Measurements from ENCODE around the gene FGF21. TPM values are rescaled to one million over a fixed set of nuclear protein-coding genes. Genes with fewer than 3 reads are reported as not detected.

The FGF21 gene
- total RNA-seq, 1 donor from 2014 or later: not detected

DNA sequence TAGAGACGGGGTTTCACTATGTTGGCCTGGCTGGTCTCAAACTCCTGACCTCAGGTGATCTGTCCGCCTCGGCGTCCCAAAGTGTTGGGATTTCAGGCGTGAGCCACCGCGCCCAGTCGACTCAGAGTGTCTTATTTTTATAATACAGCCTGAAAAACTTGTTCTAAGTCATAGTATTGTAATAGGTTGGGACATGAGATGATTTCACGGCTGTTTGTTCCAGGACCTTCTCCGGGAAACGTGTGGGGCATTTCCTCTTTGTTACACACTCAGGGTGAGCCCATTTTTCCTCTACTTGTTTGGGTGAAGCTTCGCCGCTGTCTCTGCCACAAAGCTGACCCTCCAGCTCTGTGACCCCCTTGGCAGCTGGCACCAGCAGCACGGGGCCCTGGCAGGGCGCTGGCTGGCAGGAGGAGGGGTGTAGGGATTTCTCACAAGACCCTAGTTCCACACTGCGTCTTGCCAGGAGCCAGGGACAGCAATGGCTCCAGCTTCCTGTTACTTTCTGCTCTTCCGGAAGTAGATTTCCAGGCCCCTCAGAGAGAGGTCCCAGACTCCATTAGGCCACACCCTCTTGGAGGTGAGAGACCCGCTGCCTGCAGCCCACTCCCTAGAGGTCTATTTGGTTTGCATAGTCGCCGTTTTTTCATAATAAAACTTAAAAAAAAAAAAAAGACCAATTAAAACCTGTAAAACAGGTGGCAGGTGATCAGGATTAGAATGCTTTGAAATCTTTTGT, 15.6 kb downstream of the FGF21 start:
- H3K36me3 Mint-ChIP-seq (ENCODE audit: low read depth): no peaks in the 10 kb centered on the region
- peaks cover 25% of the 10 kb centered on the region for H3K27me3 Mint-ChIP-seq (ENCODE audit: low read depth)
- H3K4me1 Mint-ChIP-seq: no peaks in the 10 kb centered on the region
- H3K9me3 Mint-ChIP-seq: no peaks in the 10 kb centered on the region
- TF ChIP-seq, protein P1, sequence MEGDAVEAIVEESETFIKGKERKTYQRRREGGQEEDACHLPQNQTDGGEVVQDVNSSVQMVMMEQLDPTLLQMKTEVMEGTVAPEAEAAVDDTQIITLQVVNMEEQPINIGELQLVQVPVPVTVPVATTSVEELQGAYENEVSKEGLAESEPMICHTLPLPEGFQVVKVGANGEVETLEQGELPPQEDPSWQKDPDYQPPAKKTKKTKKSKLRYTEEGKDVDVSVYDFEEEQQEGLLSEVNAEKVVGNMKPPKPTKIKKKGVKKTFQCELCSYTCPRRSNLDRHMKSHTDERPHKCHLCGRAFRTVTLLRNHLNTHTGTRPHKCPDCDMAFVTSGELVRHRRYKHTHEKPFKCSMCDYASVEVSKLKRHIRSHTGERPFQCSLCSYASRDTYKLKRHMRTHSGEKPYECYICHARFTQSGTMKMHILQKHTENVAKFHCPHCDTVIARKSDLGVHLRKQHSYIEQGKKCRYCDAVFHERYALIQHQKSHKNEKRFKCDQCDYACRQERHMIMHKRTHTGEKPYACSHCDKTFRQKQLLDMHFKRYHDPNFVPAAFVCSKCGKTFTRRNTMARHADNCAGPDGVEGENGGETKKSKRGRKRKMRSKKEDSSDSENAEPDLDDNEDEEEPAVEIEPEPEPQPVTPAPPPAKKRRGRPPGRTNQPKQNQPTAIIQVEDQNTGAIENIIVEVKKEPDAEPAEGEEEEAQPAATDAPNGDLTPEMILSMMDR (conservative IDR thresholded peaks at IDR 0.05): no peak
- H3K4me3 Mint-ChIP-seq: no peak overlapping the region
- no peak for DNase-seq (ENCODE audit: low read depth, low spot score)
- no peak overlapping the region for H3K27ac Mint-ChIP-seq (ENCODE audit: unreplicated experiment)

DNA sequence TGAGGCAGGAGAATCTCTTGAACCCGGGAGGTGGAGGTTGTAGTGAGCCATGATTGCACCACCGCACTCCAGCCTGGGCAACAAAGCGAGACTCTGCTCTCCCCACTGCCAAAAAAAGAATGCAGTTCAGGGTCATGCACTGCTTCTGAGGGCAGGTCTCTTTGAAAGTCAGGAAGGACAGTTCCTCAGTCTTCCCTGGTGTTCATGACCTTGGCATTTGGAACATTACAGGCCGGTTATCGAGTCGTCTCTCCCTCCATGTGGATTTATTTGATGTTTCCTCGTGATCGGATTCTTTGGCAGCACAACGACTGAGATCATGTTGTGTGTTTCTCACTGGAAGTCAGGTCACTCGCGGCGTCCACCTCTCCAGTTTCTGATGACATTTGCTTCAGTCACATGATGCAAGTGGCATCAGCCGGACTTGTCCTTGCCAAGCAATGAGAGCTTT, 17.2 kb downstream of the FGF21 start:
- Mint-ChIP-seq H3K4me1 (no peaks in the 10 kb centered on the region), H3K4me3 (no peak overlapping the region), H3K36me3 (ENCODE audit: low read depth) (no peaks in the 10 kb centered on the region), H3K27me3 (ENCODE audit: low read depth) (peaks cover 17% of the 10 kb centered on the region), H3K9me3 (no peaks in the 10 kb centered on the region), H3K27ac (ENCODE audit: unreplicated experiment) (no peak overlapping the region)
- TF ChIP-seq, protein P1 (conservative IDR thresholded peaks at IDR 0.05): no peak
- DNase-seq (ENCODE audit: low read depth, low spot score): no peak

DNA sequence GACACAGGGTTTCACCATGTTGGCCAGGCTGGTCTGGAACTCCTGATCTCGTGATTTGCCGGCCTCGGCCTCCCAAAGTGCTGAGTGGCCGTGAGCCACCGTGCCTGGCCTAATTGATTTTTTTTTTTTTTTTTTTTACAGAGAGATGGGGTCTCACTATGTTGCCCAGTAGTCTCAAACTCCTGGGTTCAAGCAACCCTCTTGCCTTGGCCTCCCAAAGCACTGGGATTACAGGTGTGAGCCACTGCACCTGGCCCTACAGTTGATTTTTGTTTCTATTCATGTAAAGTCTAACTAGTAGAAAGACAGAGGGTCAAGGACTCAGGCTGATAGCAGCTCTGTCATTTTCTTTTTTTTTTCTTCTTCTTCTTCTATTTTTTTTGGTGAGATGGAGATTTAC, 21.8 kb downstream of the FGF21 start:
- H3K27ac Mint-ChIP-seq (ENCODE audit: unreplicated experiment): no peak overlapping the region
- H3K4me3 Mint-ChIP-seq: no peak overlapping the region
- H3K4me1 Mint-ChIP-seq: peaks cover 6% of the 10 kb centered on the region
- TF ChIP-seq, protein P1 (conservative IDR thresholded peaks at IDR 0.05): no peak
- H3K9me3 Mint-ChIP-seq: no peaks in the 10 kb centered on the region
- no peaks in the 10 kb centered on the region for H3K27me3 Mint-ChIP-seq (ENCODE audit: low read depth)
- no peaks in the 10 kb centered on the region for H3K36me3 Mint-ChIP-seq (ENCODE audit: low read depth)
- DNase-seq (ENCODE audit: low read depth, low spot score): no peak

DNA sequence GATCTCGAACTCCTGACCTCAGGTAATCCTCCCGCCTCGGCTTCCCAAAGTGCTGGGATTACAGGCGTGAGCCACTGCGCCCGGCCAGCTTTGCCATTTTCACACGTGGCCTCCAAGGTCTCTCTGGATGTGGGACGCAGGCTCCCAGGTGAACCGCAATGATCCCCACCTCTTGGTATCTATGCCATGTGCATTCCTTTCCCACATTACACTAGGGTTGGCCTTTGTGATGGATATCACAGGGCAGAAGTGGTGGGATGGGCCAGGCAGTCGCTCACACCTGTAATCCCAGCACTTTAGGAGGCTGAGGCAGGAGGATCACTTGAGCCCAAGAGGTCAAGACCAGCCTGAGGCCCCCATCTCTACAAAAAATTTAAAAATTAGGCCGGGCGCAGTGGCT, 22.4 kb downstream of the FGF21 start:
- TF ChIP-seq, protein P1 (conservative IDR thresholded peaks at IDR 0.05): no peak
- Mint-ChIP-seq H3K4me1 (peaks cover 10% of the 10 kb centered on the region), H3K36me3 (ENCODE audit: low read depth) (no peaks in the 10 kb centered on the region), H3K27ac (ENCODE audit: unreplicated experiment) (no peak overlapping the region), H3K27me3 (ENCODE audit: low read depth) (no peaks in the 10 kb centered on the region), H3K9me3 (no peaks in the 10 kb centered on the region), H3K4me3 (no peak overlapping the region)
- no peak for DNase-seq (ENCODE audit: low read depth, low spot score)

DNA sequence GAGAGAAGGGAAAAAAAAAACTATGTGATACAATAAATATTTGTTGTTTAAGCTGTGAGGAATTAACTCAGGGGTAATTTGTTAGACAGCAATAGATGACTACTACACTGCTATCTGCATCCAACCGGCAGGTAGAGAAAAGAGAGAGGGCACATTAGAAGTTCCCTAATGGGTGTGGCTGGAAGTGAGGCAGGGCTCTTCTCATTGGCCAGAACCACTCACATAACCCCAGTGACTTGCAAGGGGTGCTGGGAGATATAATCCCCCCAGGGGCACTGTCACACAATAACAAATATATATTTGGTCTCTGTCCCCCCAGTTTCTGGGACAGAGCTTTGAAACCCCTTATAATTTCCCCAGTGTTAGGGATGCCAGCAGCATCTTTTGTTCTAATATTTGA, 24.3 kb downstream of the FGF21 start:
- no peak overlapping the region for H3K4me3 Mint-ChIP-seq
- TF ChIP-seq, protein P1 (conservative IDR thresholded peaks at IDR 0.05): no peak
- H3K9me3 Mint-ChIP-seq: no peaks in the 10 kb centered on the region
- H3K27ac Mint-ChIP-seq (ENCODE audit: unreplicated experiment): no peak overlapping the region
- H3K27me3 Mint-ChIP-seq (ENCODE audit: low read depth): no peaks in the 10 kb centered on the region
- H3K36me3 Mint-ChIP-seq (ENCODE audit: low read depth): no peaks in the 10 kb centered on the region
- peaks cover 13% of the 10 kb centered on the region for H3K4me1 Mint-ChIP-seq
- no peak for DNase-seq (ENCODE audit: low read depth, low spot score)

Data from neural crest cell (in vitro differentiated cells).